SHP77 treated with DMSO at 0.1 percent for 48 hours (cell line): ENCODE measurements around the gene MGAT3.

ENCODE experiments used
- DNase-seq: peaks from one replicate; lab custom pipeline; 2025; lab: John Stamatoyannopoulos, UW

Gene MGAT3

DNA sequence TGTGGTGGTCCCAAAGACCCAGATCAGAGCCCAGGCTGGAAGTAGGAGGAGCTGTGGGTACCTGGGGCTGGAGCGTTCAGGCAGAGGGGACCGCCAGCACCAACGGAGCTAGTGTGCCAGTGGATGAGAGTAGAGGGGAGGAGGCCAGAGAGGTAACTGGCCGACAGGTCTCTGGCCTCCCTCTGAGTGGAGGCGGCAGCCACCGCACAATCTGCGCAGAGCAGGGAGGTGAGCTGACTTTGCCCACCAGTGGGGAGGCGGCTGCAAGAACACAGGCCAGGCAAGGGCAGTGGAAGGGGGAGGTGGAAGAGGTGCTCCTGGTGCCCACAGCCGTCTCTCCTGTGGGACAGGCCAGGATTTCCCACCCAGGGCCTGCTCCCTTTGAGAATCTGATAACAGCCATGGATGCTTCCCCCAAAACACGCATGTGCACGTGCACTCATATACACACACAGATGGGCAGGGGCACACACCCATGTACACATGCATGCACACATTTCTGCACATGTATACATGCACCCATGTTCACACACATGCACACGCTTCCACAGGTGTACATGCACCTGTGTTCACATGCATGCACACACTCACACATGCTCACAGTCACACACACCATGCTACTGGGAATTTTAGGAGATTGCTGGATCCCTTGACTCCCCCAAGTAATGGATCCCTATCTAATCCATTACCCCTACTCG, 6.4 kb upstream of the MGAT3 start:
- DNase-seq, result no peak

DNA sequence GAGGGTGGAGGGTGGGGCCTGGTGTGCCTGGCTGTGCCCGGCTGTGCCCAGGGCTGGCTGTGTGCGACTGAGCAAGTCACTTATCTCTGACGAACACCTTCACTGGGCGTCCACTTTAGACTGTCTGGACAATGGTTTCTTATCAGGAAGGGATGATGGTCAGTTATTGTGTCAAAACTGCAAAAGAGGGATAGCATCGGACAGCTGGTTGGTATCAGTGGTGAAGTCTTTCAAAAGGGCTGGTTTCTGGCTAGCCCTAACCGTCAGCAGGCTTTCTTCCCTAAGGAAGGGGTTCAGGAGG, 4.1 kb upstream of the MGAT3 start:
- DNase-seq, result no peak

DNA sequence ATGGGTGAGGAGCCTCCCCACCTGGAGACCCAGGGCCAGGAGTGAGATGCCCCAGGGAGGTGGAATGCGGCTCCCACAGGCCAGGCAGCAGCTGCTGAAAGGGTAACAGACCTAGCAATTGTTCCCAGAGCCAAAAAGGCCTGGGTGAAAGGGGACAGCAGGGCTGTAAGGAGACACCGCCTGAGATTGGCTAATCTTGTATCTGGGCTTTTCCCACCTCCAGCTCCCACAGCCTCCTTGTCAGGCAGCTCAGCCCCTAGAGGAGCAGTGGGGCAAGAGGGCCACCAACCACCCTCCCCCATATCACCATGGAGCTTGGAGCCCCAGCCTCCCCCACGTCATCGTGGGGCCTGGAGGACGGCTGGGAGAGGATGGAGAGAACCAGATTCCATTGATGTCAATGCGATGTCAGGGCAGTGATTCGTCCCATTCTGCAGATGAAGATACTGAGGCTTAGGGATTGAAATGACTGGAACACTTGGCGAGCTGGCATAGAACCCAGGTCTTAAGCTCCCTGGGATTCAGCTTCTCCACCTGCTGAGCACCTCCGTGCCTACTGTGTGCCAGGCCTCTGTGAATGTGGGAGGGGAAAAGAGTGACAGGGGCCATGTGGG, 2.9 kb upstream of the MGAT3 start:
- DNase-seq, result no peak

DNA sequence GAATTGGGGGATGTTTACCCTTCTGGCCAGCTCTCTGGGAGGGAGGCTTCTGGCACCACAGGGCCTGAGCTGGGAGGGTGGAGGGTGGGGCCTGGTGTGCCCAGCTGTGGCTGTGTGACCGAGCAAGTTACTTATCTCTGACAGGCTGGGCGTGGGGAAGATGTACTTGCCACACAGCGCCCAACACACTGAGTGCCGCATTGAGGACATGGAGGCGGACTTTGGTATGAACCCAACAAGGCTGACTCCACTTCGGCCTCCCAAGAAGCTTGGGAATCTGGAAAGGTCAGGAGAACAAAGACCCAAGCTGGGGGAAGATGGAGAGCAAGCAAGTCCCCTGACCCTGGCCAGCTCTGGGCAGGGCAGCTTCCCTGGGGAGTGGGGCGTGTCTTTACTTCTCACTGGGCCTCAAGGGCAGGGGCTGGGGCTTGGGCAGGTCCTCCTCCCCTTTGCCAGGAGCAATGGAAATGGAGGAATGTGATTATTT, 2.4 kb upstream of the MGAT3 start:
- no peak for DNase-seq

DNA sequence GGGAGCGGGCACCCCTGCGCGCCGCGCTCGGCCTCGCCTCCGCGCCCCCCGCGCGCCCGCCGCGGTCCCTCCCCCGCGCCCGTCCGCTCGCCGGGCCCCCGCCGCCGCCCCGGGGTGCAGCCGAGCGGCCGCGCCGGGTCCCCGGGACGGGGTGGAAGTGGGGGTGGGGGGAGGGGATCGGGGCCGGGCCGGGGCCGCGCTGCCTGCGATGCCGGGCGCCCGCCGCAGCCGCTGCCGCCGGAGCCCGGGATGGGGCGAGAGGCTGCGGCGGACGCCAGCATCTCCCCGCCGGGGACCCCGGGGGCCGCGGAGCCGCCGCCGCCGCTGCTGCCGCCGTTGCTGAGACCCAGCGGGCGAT, 365 bp downstream of the MGAT3 start:
- DNase-seq, result no peak

DNA sequence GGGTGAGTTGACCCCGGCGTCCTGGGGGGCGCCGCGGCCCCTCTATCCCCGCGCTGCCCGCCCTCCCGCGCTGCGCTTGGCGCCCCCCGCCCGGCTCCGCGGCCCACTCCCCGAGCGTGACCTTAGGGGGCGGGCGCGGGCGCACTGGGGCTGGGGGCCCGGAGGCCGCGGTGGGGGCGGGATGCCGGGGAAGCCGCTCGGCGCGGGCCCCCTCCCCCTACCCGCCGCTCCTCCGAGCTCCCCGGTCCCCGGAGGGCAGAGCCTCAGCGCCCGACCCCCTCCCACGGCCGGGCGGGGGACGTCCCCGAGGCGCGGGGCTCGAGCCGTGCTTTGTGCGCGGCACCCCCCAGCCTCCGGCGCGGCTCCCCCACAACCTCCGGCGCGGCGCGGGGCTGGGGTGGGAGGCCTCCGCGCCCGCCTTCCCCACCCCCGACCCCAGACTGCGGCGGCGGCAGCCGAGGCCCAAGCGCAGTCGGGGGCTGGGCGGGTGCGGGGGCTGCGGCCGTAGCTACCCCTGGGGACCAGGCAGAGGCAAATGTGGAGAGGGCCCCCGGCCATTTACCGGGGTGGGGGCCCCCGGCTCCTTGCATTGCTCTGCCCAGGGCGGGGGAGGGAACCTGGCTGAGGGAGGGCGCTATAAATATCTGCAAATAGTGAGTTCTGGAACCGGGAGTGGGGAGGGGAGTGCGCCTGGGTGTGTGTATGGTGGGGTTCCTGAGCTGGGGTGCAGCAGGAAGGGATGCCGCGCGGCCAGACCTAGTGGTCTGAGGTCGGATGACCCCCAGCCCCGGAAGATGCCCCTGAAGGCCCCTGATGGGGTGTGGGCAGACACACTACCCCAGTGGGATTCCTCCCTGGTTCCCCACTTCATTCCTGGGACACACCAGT, 988 bp downstream of the MGAT3 start:
- DNase-seq, result no peak

DNA sequence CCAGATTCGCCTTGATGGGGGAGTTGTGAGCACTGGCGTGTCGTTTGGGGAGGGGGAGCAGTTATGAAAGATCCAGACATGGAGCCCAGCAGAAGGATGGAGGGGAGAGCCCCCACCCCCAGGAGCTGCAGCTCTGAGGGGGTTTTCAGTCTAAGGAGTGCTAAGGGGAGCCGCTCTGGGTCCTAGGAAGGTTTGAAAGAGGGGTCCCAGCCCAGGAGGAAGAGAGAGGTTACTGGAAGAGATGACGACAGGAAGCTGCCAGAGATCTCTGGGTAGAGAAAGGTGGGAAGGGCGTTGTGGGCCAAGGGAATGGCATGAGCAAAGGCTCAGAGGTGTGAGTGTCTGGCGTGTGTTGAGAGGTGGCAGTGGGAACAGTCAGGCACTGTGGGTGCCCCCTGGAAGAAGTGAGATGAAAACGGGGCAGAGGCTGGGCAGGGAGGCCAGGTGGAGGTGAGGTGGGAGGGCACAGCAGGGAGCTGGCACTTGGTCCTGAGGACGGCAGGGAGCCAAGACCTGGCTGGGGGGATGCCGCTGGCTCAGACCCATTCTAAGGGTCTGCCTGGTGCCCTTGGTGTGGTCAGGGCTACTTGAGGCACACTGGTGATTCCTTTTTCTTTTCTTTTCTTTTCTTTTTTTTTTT, 1.8 kb downstream of the MGAT3 start:
- no peak for DNase-seq

- DNase-seq, result no peak
These were observed 2.9 kb downstream of the MGAT3 start for GRCh38 chr22:39459681-39460080.

DNA sequence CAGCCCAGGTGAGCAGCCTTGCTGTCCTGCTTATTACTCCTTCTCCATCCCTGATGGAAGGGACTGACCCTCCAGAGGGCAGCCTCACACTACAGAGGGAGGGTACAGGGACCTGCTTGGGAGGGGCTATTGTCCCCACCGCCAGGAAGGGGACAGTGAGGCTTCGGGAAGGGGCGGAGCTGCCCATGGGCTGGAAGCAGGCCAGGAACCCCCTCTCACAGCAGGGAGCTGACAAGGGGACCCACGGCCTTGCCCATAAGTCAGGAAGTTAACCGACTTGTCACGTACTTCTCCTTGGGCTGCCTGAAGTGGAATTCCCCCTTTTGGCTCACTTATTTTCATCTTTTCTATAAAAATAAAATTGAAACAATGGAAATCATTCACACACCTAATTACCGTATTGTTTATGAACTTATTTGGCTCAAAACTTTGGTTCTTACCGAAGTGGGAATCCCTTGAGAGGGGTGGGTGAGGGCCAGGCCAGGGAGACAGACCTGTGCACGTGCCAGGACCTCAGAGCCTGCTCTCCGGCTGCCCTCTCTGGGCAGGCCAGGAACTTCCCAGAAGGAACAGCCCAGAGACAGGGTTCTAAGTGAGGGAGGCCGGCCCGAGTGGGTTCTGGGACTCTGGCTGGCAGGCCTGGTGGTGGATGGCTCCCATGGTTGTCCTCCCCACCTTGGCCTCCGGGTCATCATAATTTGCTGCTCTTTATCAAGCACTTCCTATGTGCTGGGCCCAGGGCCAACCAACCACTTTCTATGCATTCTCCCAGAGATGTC, 5.8 kb downstream of the MGAT3 start:
- DNase-seq, result no peak

DNA sequence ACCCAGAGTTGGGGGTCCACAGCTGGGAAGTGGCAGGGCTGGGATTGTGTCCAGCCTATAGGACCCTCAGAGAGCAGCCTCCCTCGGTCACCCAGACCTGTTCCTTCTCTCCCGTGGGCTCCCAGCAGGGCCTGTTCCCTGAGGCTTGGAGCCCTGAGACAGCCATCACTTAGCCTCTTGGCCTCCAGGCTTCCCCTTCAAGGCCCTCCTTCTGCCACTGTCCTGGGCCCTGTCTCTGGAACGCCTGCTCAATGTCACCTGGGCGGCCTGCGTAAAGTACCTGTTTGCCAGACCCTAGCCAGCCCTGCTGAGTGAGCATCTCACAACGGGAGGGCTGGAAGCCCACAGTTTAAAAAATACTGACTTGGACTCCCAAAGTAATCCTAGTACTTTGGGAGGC, 6.5 kb downstream of the MGAT3 start:
- no peak for DNase-seq

- DNase-seq, result no peak
These were observed 7.1 kb downstream of the MGAT3 start for GRCh38 chr22:39463931-39464390.

DNA sequence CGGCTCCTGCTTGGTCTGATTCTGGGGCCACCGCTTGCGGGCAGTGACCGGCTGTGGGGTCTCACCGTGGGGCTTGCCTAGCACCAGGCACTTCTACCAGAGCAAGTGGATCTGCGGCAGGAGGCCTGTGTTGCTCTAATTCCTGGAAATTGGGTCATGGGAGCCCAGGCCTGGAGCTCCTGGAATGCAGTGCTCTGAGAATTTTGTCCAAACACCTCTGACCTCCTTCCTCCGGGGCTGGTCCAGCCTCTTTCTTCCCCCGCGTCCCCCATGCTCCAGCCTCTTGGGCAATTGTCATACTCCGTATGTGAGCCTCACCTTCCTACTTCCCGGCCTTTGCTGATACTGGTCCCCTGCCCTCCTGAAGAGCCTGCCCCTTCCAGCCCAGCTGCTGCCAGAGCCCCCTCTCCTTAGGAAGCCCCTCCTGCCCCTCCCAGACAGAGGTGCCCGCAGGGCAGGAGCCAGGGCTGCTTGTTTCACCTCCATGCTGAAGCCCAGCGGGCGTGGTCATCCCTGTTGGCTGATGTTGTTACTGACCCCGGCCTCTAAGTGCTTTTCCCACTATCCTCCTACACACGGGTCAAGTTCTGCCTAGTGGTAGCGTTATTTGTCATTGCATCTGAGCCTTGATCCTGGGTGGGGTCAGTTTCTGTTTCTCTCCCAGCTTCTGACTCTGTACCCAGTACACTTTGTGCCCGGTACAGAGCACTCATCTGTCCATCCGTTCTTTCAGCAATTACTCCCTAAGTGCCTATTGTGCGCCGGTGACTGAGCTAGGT, 9.6 kb downstream of the MGAT3 start:
- DNase-seq, result no peak

GRCh38 chr22:39467390-39467895, 10.6 kb downstream of the MGAT3 start:
- DNase-seq, result no peak

GRCh38 chr22:39468487-39469325, 11.9 kb downstream of the MGAT3 start:
- no peak for DNase-seq

GRCh38 chr22:39469326-39469680, 12.5 kb downstream of the MGAT3 start:
- DNase-seq, result no peak

GRCh38 chr22:39469681-39470450, 13.1 kb downstream of the MGAT3 start:
- peak; percentile 10 for DNase-seq

- DNase-seq, result no peak
These were observed 13.9 kb downstream of the MGAT3 start for GRCh38 chr22:39470451-39471291.
